ENCODE measurements around the gene SNRNP70.

Gene SNRNP70

GRCh38 chr19:49148784-49149651, 63.8 kb downstream of the SNRNP70 start:
- ATAC-seq = peak; percentile 73
- TF ChIP-seq TSHZ2 (CRISPR knock-in tag; IDR thresholded peaks at IDR 0.05) (no peak), RARB (CRISPR knock-in tag; IDR thresholded peaks at IDR 0.05) (no peak), SNAI2 (CRISPR knock-in tag; IDR thresholded peaks at IDR 0.05) (no peak), ESRRG (CRISPR knock-in tag; IDR thresholded peaks at IDR 0.05) (no peak), ARNTL (CRISPR knock-in tag; IDR thresholded peaks at IDR 0.05; ENCODE audit: borderline replicate concordance, low read depth) (no peak), ZC3H10 (CRISPR knock-in tag; IDR thresholded peaks at IDR 0.05) (no peak), ISL1 (CRISPR knock-in tag; IDR thresholded peaks at IDR 0.05) (no peak), PPARA (CRISPR knock-in tag; IDR thresholded peaks at IDR 0.05; ENCODE audit: borderline replicate concordance) (no peak), GLIS3 (CRISPR knock-in tag; IDR thresholded peaks at IDR 0.05) (no peak), CSDC2 (CRISPR knock-in tag; IDR thresholded peaks at IDR 0.05) (no peak), OSR1 (CRISPR knock-in tag; IDR thresholded peaks at IDR 0.05) (no peak), ZFP30 (CRISPR knock-in tag; IDR thresholded peaks at IDR 0.05) (no peak), ZNF70 (CRISPR knock-in tag; IDR thresholded peaks at IDR 0.05) (no peak), ZNF8 (CRISPR knock-in tag; IDR thresholded peaks at IDR 0.05) (no peak), ZNF565 (CRISPR knock-in tag; conservative IDR thresholded peaks at IDR 0.05; ENCODE audit: low read depth) (no peak), TOX (CRISPR knock-in tag; IDR thresholded peaks at IDR 0.05; ENCODE audit: borderline replicate concordance) (no peak), POU6F1 (CRISPR knock-in tag; IDR thresholded peaks at IDR 0.05; ENCODE audit: borderline replicate concordance, low read depth) (no peak)
- TF ChIP-seq, protein P1, sequence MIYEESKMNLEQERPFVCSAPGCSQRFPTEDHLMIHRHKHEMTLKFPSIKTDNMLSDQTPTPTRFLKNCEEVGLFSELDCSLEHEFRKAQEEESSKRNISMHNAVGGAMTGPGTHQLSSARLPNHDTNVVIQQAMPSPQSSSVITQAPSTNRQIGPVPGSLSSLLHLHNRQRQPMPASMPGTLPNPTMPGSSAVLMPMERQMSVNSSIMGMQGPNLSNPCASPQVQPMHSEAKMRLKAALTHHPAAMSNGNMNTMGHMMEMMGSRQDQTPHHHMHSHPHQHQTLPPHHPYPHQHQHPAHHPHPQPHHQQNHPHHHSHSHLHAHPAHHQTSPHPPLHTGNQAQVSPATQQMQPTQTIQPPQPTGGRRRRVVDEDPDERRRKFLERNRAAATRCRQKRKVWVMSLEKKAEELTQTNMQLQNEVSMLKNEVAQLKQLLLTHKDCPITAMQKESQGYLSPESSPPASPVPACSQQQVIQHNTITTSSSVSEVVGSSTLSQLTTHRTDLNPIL (CRISPR knock-in tag; IDR thresholded peaks at IDR 0.05; ENCODE audit: low read depth) = no peak

DNA sequence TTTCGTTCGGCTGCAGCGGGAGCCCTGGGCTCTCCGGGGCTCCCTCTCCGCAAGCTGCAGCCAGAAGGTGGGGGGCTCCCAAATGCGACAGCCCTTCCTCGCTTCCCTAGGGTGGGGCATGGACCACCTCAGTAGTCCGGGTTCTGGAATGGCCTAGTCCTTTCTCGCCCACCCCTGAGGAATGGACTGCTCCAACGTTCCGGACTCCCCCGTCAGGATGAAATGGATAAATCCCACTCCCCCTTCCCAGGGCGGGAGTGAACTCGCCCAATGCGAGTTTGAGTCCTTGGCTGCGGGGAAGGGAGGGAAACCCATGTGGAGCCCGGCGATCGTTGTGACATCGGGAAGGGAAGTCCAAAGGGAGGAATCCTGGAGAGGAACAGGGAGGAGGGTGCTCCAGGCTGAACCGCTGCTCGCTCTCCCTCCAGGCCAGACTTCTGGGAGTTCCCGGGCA, 64.4 kb downstream of the SNRNP70 start:
- TF ChIP-seq OSR1 (CRISPR knock-in tag; IDR thresholded peaks at IDR 0.05) (no peak), TOX (CRISPR knock-in tag; IDR thresholded peaks at IDR 0.05; ENCODE audit: borderline replicate concordance) (no peak), SNAI2 (CRISPR knock-in tag; IDR thresholded peaks at IDR 0.05) (no peak), CSRNP3 (CRISPR knock-in tag; IDR thresholded peaks at IDR 0.05) (no peak), RARB (CRISPR knock-in tag; IDR thresholded peaks at IDR 0.05) (no peak), ZNF70 (CRISPR knock-in tag; IDR thresholded peaks at IDR 0.05) (no peak), PPARA (CRISPR knock-in tag; IDR thresholded peaks at IDR 0.05; ENCODE audit: borderline replicate concordance) (no peak), ZC3H10 (CRISPR knock-in tag; IDR thresholded peaks at IDR 0.05) (no peak), ZNF8 (CRISPR knock-in tag; IDR thresholded peaks at IDR 0.05) (no peak), ZNF565 (CRISPR knock-in tag; conservative IDR thresholded peaks at IDR 0.05; ENCODE audit: low read depth) (no peak), PATZ1 (CRISPR knock-in tag; IDR thresholded peaks at IDR 0.05; ENCODE audit: borderline replicate concordance) (no peak), ESRRG (CRISPR knock-in tag; IDR thresholded peaks at IDR 0.05) (no peak), ARNTL (CRISPR knock-in tag; IDR thresholded peaks at IDR 0.05; ENCODE audit: borderline replicate concordance, low read depth) (no peak)
- TF ChIP-seq, protein P1 (CRISPR knock-in tag; IDR thresholded peaks at IDR 0.05; ENCODE audit: low read depth) = no peak
- ATAC-seq = peak; percentile 60

Data from SK-N-SH treated with all-trans-retinoic acid at 6 μM for 48 hours (cell line).